Measurements from ENCODE around the gene GTPBP4.

DNA sequence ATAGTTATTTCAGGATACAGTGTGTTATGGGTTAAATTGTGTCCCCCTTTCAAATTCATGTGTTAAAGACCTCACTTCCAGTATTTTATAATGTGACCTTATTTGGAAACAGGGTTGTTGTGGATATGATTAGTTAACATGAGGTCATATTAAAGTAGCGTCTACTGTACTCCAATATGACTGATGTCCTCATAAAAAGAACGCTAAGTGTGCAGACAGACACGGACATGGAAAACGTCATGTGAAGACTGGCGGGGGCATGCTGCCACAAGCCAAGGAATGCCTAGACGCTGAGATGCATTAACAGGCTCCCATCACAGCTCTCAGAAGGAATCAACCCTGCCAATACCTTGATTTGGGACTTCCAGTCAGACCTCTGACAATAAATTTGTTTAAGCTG lies 66.5 kb downstream of the GTPBP4 start:
- TF ChIP-seq MCM2 (IDR thresholded peaks at IDR 0.05; ENCODE audit: low read depth) (no peak), POLR2A (conservative IDR thresholded peaks at IDR 0.05) (no peak), ASH1L (IDR thresholded peaks at IDR 0.05; ENCODE audit: borderline replicate concordance, low read depth, partially characterized antibody) (no peak), FOXK2 (conservative IDR thresholded peaks at IDR 0.05 in 1 of 2, IDR thresholded peaks at IDR 0.05 in 1 of 2; ENCODE audit: low read depth in 2 of 2) (no peak), PHF8 (IDR thresholded peaks at IDR 0.05; ENCODE audit: borderline replicate concordance, low read length) (no peak), GTF2F1 (IDR thresholded peaks at IDR 0.05; ENCODE audit: low read depth, low read length) (no peak), ZNF133 (CRISPR knock-in tag; IDR thresholded peaks at IDR 0.05) (no peak), GABPB2 (CRISPR knock-in tag; conservative IDR thresholded peaks at IDR 0.05) (no peak), RBM14 (IDR thresholded peaks at IDR 0.05; ENCODE audit: borderline replicate concordance, insufficient read depth, low read depth, low read length) (no peak), KAT7 (CRISPR knock-in tag; IDR thresholded peaks at IDR 0.05; ENCODE audit: borderline replicate concordance) (no peak), EZH2 (IDR thresholded peaks at IDR 0.05; ENCODE audit: borderline replicate concordance, low read depth, low read length) (no peak)
- TF ChIP-seq, protein P1, sequence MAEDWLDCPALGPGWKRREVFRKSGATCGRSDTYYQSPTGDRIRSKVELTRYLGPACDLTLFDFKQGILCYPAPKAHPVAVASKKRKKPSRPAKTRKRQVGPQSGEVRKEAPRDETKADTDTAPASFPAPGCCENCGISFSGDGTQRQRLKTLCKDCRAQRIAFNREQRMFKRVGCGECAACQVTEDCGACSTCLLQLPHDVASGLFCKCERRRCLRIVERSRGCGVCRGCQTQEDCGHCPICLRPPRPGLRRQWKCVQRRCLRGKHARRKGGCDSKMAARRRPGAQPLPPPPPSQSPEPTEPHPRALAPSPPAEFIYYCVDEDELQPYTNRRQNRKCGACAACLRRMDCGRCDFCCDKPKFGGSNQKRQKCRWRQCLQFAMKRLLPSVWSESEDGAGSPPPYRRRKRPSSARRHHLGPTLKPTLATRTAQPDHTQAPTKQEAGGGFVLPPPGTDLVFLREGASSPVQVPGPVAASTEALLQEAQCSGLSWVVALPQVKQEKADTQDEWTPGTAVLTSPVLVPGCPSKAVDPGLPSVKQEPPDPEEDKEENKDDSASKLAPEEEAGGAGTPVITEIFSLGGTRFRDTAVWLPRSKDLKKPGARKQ (CRISPR knock-in tag; IDR thresholded peaks at IDR 0.05), result no peak
- TF ChIP-seq, protein P2, sequence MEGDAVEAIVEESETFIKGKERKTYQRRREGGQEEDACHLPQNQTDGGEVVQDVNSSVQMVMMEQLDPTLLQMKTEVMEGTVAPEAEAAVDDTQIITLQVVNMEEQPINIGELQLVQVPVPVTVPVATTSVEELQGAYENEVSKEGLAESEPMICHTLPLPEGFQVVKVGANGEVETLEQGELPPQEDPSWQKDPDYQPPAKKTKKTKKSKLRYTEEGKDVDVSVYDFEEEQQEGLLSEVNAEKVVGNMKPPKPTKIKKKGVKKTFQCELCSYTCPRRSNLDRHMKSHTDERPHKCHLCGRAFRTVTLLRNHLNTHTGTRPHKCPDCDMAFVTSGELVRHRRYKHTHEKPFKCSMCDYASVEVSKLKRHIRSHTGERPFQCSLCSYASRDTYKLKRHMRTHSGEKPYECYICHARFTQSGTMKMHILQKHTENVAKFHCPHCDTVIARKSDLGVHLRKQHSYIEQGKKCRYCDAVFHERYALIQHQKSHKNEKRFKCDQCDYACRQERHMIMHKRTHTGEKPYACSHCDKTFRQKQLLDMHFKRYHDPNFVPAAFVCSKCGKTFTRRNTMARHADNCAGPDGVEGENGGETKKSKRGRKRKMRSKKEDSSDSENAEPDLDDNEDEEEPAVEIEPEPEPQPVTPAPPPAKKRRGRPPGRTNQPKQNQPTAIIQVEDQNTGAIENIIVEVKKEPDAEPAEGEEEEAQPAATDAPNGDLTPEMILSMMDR (IDR thresholded peaks at IDR 0.05 in 2 of 3, conservative IDR thresholded peaks at IDR 0.05 in 1 of 3; ENCODE audit: insufficient read depth in 2 of 3, low read depth in 1 of 3, low read length in 3 of 3), result no peak

Measured in K562 (cell line).